Muscle of back (tissue), 11 donors: Measurements from ENCODE around the gene ZNF692. TPM values are rescaled to one million over a fixed set of nuclear protein-coding genes. Genes with fewer than 3 reads are reported as not detected.
"Not testable (repeated sequence)": the region's sequence is repeated elsewhere in the genome, so short reads cannot be mapped to it uniquely, and the experiment has no call there.

Source experiments
- DNase-seq, 3 donors: peaks; one replicate each; pipeline versions ENCODE4 v3.0.0 to v3.0.0-alpha.2; 2013
- polyA plus RNA-seq, 10 donors: library from polyadenylated mRNA; unstranded; fragments of 120-200 nt; gene quantifications; one replicate each; pipeline ENCODE4 v1.2.1, GENCODE V29; 2013; ENCODE audit not compliant: insufficient read length in 10 of 10

The ZNF692 gene
- polyA plus RNA-seq, 10 donors, result 19.1 to 47.5 (median 26.0) TPM

- DNase-seq, result not testable (repeated sequence)
These were observed 23.5 kb upstream of the ZNF692 start for GRCh38 chr1:248882427-248882826.

GRCh38 chr1:248881261-248881660 lies 22.4 kb upstream of the ZNF692 start:
- no peak for DNase-seq

- peak; percentile 92 to 96 (median 92) for DNase-seq
These were observed 15.2 kb upstream of the ZNF692 start for GRCh38 chr1:248873993-248874533.

DNA sequence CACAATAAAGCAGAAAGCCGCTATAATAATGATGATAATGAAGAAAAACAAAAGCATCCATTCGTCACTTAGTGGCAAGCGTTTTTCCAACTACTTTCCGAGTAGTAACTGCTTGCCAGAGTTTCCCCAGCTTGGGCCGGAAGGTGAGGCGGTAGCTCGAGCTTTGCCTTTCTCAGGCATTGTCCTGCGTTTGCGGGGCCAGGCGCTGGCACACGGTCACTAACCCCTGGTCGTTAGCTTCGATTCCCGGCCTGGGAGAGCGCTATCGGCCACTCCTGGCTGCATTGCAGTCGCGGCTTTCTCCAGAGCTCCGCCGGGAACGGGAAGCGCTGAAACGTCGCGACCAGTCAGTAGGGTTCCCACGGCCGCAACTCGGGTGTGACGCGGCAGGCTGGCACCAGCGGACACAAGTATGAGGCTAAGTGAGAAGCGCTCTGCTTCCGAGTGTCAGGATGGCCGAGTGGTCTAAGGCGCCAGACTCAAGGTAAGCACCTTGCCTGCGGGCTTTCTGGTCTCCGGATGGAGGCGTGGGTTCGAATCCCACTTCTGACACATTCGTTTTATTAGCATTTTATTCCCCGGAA lies 14.6 kb upstream of the ZNF692 start:
- peak; percentile 96 to 98 (median 96) for DNase-seq

DNA sequence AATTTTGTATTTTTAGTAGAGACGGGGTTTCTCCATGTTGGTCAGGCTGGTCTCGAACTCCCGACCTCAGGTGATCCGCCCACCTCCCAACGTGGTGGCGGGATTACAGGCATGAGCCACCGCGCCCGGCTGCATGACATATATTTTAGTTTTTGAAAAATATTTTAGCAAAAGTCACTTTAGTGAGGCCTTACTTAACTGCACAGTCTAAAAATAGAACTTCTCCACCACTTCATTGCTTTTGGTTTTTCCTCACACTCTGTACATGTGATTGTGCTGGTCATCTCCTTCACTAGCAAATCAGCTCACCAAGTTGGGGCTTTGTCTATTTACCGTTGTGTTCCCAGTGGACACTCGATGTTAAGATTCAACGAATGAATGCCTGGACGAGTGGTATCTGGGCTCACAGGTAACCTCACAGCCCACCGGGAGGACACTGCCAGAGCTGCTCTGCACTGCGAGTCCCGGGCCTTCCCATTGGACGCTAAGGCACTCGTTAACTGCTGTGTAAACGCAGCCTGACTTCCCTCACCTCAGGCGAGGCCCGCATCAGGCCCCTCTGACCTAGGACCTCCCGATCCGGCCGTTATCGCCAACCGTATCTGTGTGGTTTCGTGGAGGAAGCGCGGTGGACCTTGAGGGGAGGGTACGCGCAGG lies 14.0 kb upstream of the ZNF692 start:
- DNase-seq, result peak; percentile 64 to 93 (median 76)

DNA sequence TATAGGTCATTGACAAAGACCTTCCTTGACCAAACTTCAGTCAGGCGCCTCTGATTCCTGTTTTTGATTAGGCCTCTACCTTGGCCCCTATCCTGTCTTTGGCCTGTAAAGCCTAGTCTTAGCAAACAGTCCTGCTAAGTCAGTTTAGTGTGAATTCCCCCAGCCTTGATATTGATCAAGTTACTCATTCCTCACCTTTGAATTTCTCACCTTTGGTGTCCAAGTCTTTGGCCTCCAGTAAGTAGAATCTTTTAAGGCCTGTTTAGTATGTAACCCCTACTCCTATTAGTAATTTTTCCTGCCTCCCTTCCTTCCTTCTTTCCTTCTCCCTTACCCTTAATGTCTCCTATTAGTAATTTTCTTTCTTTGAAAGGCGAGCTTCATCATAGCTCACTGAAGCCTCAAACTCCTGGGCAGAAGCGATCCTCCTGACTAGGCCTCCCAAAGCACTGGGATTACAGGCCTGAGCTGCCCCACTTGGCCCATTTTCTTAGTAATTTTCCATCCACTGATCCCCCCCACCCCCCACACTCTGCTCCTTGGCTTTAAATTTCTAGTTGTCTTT lies 13.0 kb upstream of the ZNF692 start:
- DNase-seq, result no peak

DNA sequence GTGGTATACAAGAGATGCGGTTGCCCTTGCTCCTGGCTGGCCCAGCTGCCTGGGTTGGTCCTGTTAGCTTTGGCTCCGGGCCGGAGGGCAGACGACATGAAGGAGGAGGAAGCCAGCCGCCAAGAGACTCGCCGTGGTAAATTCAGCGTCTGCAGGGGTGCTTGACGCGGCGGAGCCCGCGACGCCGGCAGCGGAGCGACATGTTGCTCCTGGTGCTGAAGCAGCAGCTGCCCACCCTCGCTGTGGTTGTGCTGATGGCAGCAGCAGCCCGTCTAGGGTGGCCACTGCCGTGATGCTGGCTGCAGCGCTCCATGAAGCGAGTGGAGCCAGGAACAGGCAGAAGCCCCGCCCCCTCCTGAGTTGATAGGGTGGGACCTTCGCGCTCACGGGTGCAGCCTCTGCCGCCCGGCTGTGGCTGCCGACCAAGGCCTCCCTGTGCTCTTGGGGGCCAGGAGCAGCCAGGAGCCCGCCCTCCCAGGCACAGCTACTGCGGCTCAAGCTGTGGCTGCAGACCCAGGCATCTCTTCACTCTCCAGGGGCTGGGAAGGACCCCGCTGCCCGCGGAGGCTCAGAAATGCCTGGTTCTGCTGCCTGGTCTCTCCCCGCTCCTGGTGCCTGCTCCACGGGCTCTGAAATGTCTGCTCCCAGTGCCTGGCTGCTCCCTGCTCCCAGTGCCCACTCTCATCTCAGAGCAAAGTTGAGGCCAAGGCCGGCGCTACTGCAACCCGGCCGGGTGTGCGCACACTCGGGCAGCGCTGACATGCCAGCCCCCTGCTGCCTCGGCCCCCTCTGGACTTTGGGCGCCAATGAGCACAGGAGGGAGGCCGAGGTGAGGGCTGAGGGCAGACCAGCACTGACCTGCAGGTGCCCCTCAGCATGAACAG lies 4.4 kb upstream of the ZNF692 start:
- DNase-seq, result peak; percentile 64 to 91 (median 80)

GRCh38 chr1:248862695-248862997 lies 3.8 kb upstream of the ZNF692 start:
- DNase-seq, result no peak

GRCh38 chr1:248861616-248862015 lies 2.7 kb upstream of the ZNF692 start:
- DNase-seq, result no peak

DNA sequence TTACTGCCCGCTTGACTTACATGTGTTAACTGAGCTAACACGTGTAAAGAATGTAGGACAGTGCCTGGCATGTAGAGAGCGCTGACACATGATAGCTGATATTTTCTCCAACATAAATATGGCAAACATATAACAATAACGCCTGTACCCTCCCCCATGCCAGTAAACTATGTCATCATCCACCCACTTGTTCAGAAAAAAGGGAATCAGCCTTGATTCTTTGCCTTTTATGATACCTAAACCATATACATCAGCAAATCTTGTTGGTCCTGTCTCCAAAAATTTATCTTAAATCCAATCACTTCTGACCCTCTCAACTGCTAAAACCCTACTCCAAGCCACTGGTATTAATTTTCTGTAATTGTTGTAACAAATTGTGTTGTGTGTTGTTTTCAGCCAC lies 1.1 kb upstream of the ZNF692 start:
- no peak for DNase-seq

- peak; percentile 45 to 86 (median 57) for DNase-seq
These were observed 592 bp downstream of the ZNF692 start for GRCh38 chr1:248858096-248858890.

GRCh38 chr1:248857749-248858095 lies 1.2 kb downstream of the ZNF692 start:
- no peak for DNase-seq

GRCh38 chr1:248857201-248857600 lies 1.7 kb downstream of the ZNF692 start:
- DNase-seq, result no peak

DNA sequence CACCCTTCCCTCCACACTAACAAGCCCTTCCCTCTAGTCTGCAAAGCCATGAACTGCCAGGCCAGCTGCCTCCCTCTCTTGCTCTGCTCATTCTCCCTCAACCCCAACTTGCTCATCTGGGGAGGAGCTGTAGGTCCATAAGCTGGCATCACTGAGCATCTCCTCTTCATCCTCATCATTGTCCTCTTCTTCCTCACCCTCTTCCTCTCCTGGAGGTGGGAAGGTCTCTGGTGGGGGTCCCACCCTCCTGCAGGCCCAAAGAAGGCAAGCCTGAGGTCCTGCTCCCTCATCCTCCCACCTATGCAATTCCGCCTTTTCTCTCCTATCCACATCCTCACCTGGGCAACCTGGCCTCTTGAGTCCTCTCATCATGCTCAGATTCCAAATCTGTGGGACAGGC lies 2.7 kb downstream of the ZNF692 start:
- no peak for DNase-seq

GRCh38 chr1:248855580-248855979 lies 3.3 kb downstream of the ZNF692 start:
- DNase-seq, result no peak

GRCh38 chr1:248853663-248854375 lies 5.1 kb downstream of the ZNF692 start:
- no peak for DNase-seq

GRCh38 chr1:248852481-248853405 lies 6.1 kb downstream of the ZNF692 start:
- DNase-seq, result peak in 1 of 3 donors; percentile 10

DNA sequence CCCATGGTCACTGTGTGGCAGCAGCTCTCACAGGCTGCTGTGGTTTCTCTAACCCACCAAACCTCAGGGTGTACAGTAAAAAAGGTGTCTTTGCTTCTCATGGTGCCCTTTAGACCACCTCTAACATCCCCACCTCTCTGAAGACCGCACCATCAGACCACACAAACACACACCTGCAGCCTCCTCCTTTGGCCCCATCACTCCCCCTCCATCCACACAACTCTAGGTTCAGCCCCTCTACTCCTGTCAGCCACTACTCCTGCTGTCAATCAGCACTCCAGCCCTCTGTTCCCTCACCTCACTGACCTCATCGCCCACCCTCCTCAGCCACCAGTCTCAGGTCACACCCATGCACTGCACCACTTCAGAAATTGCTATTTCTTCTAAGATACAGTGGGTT lies 7.5 kb downstream of the ZNF692 start:
- DNase-seq, result no peak

DNA sequence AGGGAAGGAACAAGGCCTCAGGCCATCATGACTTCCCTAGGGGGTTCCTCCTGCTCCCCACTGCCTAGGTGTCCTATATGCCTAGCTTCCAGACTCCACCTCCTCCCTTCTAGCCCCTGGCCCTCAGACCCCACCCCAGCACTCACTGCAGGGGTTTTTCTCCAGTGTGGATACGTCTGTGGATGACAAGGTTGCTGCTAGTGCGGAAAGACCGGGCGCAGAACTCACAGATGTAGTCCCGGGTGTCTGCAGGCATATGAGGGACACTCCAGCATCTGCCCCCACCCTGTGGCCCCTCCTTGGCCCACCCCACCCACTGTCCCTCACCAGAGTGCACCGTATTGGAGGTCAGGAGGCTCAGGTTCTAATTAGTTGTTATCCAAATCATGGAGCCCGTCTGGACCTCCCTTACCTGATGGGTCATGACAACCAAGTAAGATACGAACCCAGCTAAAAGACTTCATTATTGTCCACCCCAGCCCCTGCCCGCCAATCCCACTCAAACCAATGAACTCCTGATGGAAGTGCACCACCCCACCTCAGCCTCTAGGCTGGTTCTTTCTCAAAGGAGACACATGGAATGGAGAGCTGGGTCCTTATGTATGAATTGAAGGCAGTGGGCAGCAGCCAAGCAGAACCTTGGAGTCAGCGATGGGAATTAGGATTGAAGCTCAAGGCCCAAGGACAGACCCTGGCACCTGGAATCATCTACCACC lies 8.2 kb downstream of the ZNF692 start:
- no peak for DNase-seq
